Measurements from ENCODE around the gene PADI4. TPM values are rescaled to one million over a fixed set of nuclear protein-coding genes. Genes with fewer than 3 reads are reported as not detected.
"Not testable (repeated sequence)": the region's sequence is repeated elsewhere in the genome, so short reads cannot be mapped to it uniquely, and the experiment has no call there.

The PADI4 gene
- total RNA-seq, 2 experiments from 2014 or later, result 0.23 to 0.30 TPM

- DNase-seq, result not testable (repeated sequence)
Measured at GRCh38 chr1:17345506-17345905, 37.5 kb downstream of the PADI4 start.

GRCh38 chr1:17346046-17346789, 38.2 kb downstream of the PADI4 start:
- ChIA-PET CTCF (no interaction called here), POLR2A (no interaction called here)
- H3K9me3 Mint-ChIP-seq (ENCODE audit: low read depth), result peaks cover 7% of the 10 kb centered on the region

More at GRCh38 chr1:17345506-17345905, 37.5 kb downstream of the PADI4 start:
- H3K4me1 Mint-ChIP-seq; H3K9me3 Mint-ChIP-seq (ENCODE audit: low read depth); intact Hi-C loops (cut with DNase I, micrococcal nuclease); ATAC-seq; H3K27me3 Mint-ChIP-seq; POLR2A ChIA-PET; H3K27ac Mint-ChIP-seq; H3K36me3 Mint-ChIP-seq (ENCODE audit: low read depth); CTCF ChIA-PET; H3K4me3 Mint-ChIP-seq: not testable (repeated sequence)

GRCh38 chr1:17347769-17348592, 40.0 kb downstream of the PADI4 start:
- H3K4me3 Mint-ChIP-seq, result no peak overlapping the region
- no peaks in the 10 kb centered on the region for H3K4me1 Mint-ChIP-seq
- intact Hi-C loops (cut with DNase I, micrococcal nuclease), result no loop called here
- peaks cover 7% of the 10 kb centered on the region for H3K9me3 Mint-ChIP-seq (ENCODE audit: low read depth)
- POLR2A ChIA-PET, result interaction anchor here (0.6 kb wide), 1 partner anchor 657 kb away, joined by 3 read pairs; no protein-coding TSS in a partner anchor
- ATAC-seq (no peak), DNase-seq (no peak)
- H3K27ac Mint-ChIP-seq, result no peak overlapping the region
- CTCF ChIA-PET, result no interaction called here
- H3K27me3 Mint-ChIP-seq, result no peaks in the 10 kb centered on the region
- no peaks in the 10 kb centered on the region for H3K36me3 Mint-ChIP-seq (ENCODE audit: low read depth)

More at GRCh38 chr1:17346046-17346789, 38.2 kb downstream of the PADI4 start:
- Mint-ChIP-seq H3K36me3 (ENCODE audit: low read depth) (no peaks in the 10 kb centered on the region), H3K27ac (no peak overlapping the region), H3K4me3 (no peak overlapping the region), H3K4me1 (no peaks in the 10 kb centered on the region), H3K27me3 (no peaks in the 10 kb centered on the region)
- intact Hi-C loops (cut with DNase I, micrococcal nuclease), result no loop called here
- DNase-seq, result no peak
- ATAC-seq, result no peak

- no peak overlapping the region for H3K27ac Mint-ChIP-seq
- H3K4me1 Mint-ChIP-seq, result no peaks in the 10 kb centered on the region
- H3K36me3 Mint-ChIP-seq (ENCODE audit: low read depth), result no peaks in the 10 kb centered on the region
- no peak overlapping the region for H3K4me3 Mint-ChIP-seq
- peaks cover 3% of the 10 kb centered on the region for H3K9me3 Mint-ChIP-seq (ENCODE audit: low read depth)
- H3K27me3 Mint-ChIP-seq, result no peaks in the 10 kb centered on the region
- ATAC-seq (no peak), DNase-seq (no peak)
- CTCF ChIA-PET, result no interaction called here
- intact Hi-C loops (cut with DNase I, micrococcal nuclease), result no loop called here
- POLR2A ChIA-PET, result interaction anchor here (0.6 kb wide), 1 partner anchor 656 kb away, joined by 3 read pairs; no protein-coding TSS in a partner anchor
Measured at GRCh38 chr1:17348593-17349234, 40.7 kb downstream of the PADI4 start.

- no peaks in the 10 kb centered on the region for H3K4me1 Mint-ChIP-seq
- H3K27ac Mint-ChIP-seq, result no peak overlapping the region
- no peak overlapping the region for H3K4me3 Mint-ChIP-seq
- ChIA-PET POLR2A (no interaction called here), CTCF (interaction anchor here (0.5 kb wide), 1 partner anchor 140 kb away, joined by 3 read pairs; no protein-coding TSS in a partner anchor)
- ATAC-seq (no peak), DNase-seq (no peak)
- intact Hi-C loops (cut with DNase I, micrococcal nuclease), result no loop called here
- H3K27me3 Mint-ChIP-seq, result no peaks in the 10 kb centered on the region
- no peaks in the 10 kb centered on the region for H3K9me3 Mint-ChIP-seq (ENCODE audit: low read depth)
- H3K36me3 Mint-ChIP-seq (ENCODE audit: low read depth), result no peaks in the 10 kb centered on the region
Measured at GRCh38 chr1:17350083-17350482, 42.1 kb downstream of the PADI4 start.

GRCh38 chr1:17350928-17351446, 43.0 kb downstream of the PADI4 start:
- POLR2A ChIA-PET, result no interaction called here

GRCh38 chr1:17351598-17352324, 43.8 kb downstream of the PADI4 start:
- intact Hi-C loops (cut with DNase I, micrococcal nuclease), result no loop called here
- POLR2A ChIA-PET, result no interaction called here
- H3K27ac Mint-ChIP-seq, result no peak overlapping the region
- H3K9me3 Mint-ChIP-seq (ENCODE audit: low read depth), result no peaks in the 10 kb centered on the region
- H3K4me3 Mint-ChIP-seq, result no peak overlapping the region
- peaks cover 5% of the 10 kb centered on the region for H3K4me1 Mint-ChIP-seq
- no peak for ATAC-seq
- no peaks in the 10 kb centered on the region for H3K36me3 Mint-ChIP-seq (ENCODE audit: low read depth)
- no peak for DNase-seq
- CTCF ChIA-PET, result no interaction called here
- H3K27me3 Mint-ChIP-seq, result no peaks in the 10 kb centered on the region

More at GRCh38 chr1:17350928-17351446, 43.0 kb downstream of the PADI4 start:
- CTCF ChIA-PET, result no interaction called here
- no peak for ATAC-seq
- Mint-ChIP-seq H3K27me3 (no peaks in the 10 kb centered on the region), H3K27ac (no peak overlapping the region), H3K4me1 (no peaks in the 10 kb centered on the region), H3K4me3 (no peak overlapping the region), H3K36me3 (ENCODE audit: low read depth) (no peaks in the 10 kb centered on the region), H3K9me3 (ENCODE audit: low read depth) (no peaks in the 10 kb centered on the region)
- DNase-seq, result no peak
- intact Hi-C loops (cut with DNase I, micrococcal nuclease), result no loop called here

- ATAC-seq (no peak), DNase-seq (no peak)
- H3K36me3 Mint-ChIP-seq (ENCODE audit: low read depth), result no peaks in the 10 kb centered on the region
- H3K4me1 Mint-ChIP-seq, result peaks cover 6% of the 10 kb centered on the region
- no peak overlapping the region for H3K27ac Mint-ChIP-seq
- no peaks in the 10 kb centered on the region for H3K27me3 Mint-ChIP-seq
- CTCF ChIA-PET, result no interaction called here
- H3K4me3 Mint-ChIP-seq, result no peak overlapping the region
- H3K9me3 Mint-ChIP-seq (ENCODE audit: low read depth), result no peaks in the 10 kb centered on the region
- intact Hi-C loops (cut with DNase I, micrococcal nuclease), result no loop called here
- POLR2A ChIA-PET, result no interaction called here
Measured at GRCh38 chr1:17352419-17352909, 44.5 kb downstream of the PADI4 start.

GRCh38 chr1:17355898-17356297, 47.9 kb downstream of the PADI4 start:
- no peaks in the 10 kb centered on the region for H3K36me3 Mint-ChIP-seq (ENCODE audit: low read depth)
- no peaks in the 10 kb centered on the region for H3K27me3 Mint-ChIP-seq
- H3K4me3 Mint-ChIP-seq, result no peak overlapping the region
- peaks cover 6% of the 10 kb centered on the region for H3K4me1 Mint-ChIP-seq
- CTCF ChIA-PET, result interaction anchor here (0.6 kb wide), 1 partner anchor 147 kb away, joined by 4 read pairs; no protein-coding TSS in a partner anchor
- DNase-seq (peak; percentile 18), ATAC-seq (peak; percentile 26)
- POLR2A ChIA-PET, result no interaction called here
- intact Hi-C loops (cut with DNase I, micrococcal nuclease), result no loop called here
- H3K27ac Mint-ChIP-seq, result no peak overlapping the region
- no peaks in the 10 kb centered on the region for H3K9me3 Mint-ChIP-seq (ENCODE audit: low read depth)

- H3K4me3 Mint-ChIP-seq, result no peak overlapping the region
- no peak overlapping the region for H3K27ac Mint-ChIP-seq
- H3K9me3 Mint-ChIP-seq (ENCODE audit: low read depth), result no peaks in the 10 kb centered on the region
- ChIA-PET CTCF (interaction anchor here (0.6 kb wide), 1 partner anchor 146 kb away, joined by 4 read pairs; no protein-coding TSS in a partner anchor), POLR2A (no interaction called here)
- intact Hi-C loops (cut with DNase I, micrococcal nuclease), result no loop called here
- H3K4me1 Mint-ChIP-seq, result peaks cover 6% of the 10 kb centered on the region
- H3K27me3 Mint-ChIP-seq, result no peaks in the 10 kb centered on the region
- peak; percentile 7 for DNase-seq
- ATAC-seq, result no peak
- no peaks in the 10 kb centered on the region for H3K36me3 Mint-ChIP-seq (ENCODE audit: low read depth)
Measured at GRCh38 chr1:17356387-17357026, 48.5 kb downstream of the PADI4 start.

Data from activated CD4-positive, alpha-beta T cell treated with anti-CD3 and anti-CD28 coated beads for 36 hours (primary cell).